ENCODE results near the gene PNMA6A.

DNA sequence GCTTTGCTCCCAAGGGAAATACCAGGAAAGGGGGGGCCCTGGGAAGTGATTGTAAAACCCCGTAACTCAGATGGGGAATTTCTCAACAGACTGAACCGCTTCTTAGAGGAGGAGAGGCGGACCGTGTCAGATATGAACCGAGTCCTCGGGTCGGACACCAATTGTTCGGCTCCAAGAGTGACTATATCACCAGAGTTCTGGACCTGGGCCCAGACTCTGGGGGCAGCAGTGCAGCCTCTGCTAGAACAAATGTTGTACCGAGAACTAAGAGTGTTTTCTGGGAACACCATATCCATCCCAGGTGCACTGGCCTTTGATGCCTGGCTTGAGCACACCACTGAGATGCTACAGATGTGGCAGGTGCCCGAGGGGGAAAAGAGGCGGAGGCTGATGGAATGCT is 15.0 kb upstream of the PNMA6A start:
- TF ChIP-seq, protein P1, sequence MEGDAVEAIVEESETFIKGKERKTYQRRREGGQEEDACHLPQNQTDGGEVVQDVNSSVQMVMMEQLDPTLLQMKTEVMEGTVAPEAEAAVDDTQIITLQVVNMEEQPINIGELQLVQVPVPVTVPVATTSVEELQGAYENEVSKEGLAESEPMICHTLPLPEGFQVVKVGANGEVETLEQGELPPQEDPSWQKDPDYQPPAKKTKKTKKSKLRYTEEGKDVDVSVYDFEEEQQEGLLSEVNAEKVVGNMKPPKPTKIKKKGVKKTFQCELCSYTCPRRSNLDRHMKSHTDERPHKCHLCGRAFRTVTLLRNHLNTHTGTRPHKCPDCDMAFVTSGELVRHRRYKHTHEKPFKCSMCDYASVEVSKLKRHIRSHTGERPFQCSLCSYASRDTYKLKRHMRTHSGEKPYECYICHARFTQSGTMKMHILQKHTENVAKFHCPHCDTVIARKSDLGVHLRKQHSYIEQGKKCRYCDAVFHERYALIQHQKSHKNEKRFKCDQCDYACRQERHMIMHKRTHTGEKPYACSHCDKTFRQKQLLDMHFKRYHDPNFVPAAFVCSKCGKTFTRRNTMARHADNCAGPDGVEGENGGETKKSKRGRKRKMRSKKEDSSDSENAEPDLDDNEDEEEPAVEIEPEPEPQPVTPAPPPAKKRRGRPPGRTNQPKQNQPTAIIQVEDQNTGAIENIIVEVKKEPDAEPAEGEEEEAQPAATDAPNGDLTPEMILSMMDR (IDR thresholded peaks at IDR 0.05), result no peak
- TF ChIP-seq POLR2A (IDR thresholded peaks at IDR 0.05), result no peak
